ENCODE results near the gene BEND7. TPM values are rescaled to one million over a fixed set of nuclear protein-coding genes. Genes with fewer than 3 reads are reported as not detected.

BEND7 gene
- total RNA-seq, 5 donors from 2014 or later (not counting 1 experiment from before 2014, with no cell fraction given) = 1.2 TPM; not detected in 4

DNA sequence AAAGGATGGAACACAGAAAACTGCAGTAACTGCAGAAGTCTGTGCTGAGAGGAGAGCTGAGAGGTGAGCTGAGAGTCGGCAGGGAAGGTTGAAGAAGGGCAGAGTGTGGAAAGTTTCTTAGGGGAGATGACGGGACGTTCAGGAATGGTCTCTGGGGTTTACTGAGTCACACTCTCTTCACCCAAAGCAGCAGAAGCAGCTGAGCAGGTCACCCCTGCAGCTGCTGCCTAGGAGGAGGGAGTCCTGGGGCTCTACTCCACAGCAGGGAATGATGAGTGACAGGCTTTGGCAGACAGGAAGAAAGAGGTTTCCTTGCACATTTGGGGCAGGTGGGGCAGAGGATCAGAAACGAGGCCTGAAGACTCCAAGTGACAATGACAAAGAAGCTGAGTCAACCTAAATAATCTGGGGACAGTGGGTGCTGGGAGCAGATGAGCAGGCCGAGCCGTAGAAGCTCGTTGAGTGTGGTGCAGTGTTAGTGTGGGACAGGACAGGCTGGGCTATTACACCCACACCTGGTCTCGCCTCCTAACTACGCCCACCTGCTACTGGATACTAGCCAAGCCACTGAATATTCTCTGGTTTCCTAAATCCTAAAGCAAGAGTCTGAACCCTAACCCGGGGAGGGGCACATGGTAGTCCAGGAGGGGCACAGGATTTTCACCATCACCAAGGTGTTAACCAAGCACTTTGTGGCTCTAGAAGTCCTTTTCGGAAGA is 24.9 kb downstream of the BEND7 start:
- WGBS (ENCODE audit: insufficient coverage) = 33% methylated on average over 3 of the region's 11 CpGs
- Mint-ChIP-seq H3K27ac (no peak overlapping the region), H3K4me3 (no peak overlapping the region), H3K9me3 (no peaks in the 10 kb centered on the region), H3K27me3 (peaks cover 31 to 33% of the 10 kb centered on the region in 2 donors), H3K36me3 (no peaks in the 10 kb centered on the region), H3K4me1 (peaks cover 0 to 10% (median 0%) of the 10 kb centered on the region in 3 donors)
- Histone ChIP-seq H3K27me3 (replicated peaks in 1 of 2; ENCODE audit: control insufficient read depth in 2 of 2, extremely low read depth in 1 of 2, insufficient read depth in 2 of 2, low read length in 1 of 2) (peaks cover 0 to 36% of the 10 kb centered on the region in 2 experiments), H3K4me3 (ENCODE audit: control insufficient read depth in 1 of 2, extremely low read depth in 1 of 2, low read length in 1 of 2) (no peak overlapping the region), H3K4me1 (ENCODE audit: control insufficient read depth in 1 of 2, extremely low read depth in 1 of 2, insufficient read depth in 2 of 2, low read length in 2 of 2) (no peaks in the 10 kb centered on the region), H3K36me3 (ENCODE audit: control insufficient read depth in 2 of 2, extremely low read depth in 1 of 2, insufficient read depth in 1 of 2, low read length in 1 of 2) (no peaks in the 10 kb centered on the region), H3K27ac (ENCODE audit: low read length) (no peak overlapping the region), H3K9me3 (no peaks in the 10 kb centered on the region)
- ATAC-seq (replicated peaks in 1 of 4) (no peak), DNase-seq (no peak)
- POLR2A ChIA-PET = interaction anchor here in 1 of 2 donors (0.6 kb wide), 1 partner anchor 286 kb away, joined by 3 read pairs; no protein-coding TSS in a partner anchor
- CTCF ChIA-PET = no interaction called here

DNA sequence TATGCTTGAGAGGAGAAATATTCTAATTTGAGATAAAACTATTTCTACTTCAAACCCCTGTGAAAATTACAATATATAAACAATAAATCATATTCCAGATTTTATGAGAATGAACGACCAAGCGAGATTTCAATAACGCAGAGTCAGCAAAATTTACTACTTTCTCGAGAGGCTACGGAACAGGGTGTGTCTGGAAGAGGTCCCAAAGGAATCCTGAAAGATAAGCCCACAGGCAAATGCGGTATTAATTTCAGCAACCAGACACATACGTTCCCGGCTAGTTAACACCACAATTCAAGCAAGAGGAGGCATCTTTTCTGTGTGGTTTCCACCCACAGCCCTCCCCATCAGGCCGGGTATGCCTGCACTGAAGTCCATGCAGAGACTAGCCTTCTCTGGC is 26.4 kb downstream of the BEND7 start:
- Mint-ChIP-seq H3K4me3 (no peak overlapping the region), H3K36me3 (no peaks in the 10 kb centered on the region), H3K27me3 (peaks cover 25 to 29% of the 10 kb centered on the region in 2 donors), H3K9me3 (no peaks in the 10 kb centered on the region), H3K4me1 (peaks cover 0 to 10% (median 0%) of the 10 kb centered on the region in 3 donors), H3K27ac (no peak overlapping the region)
- CTCF ChIA-PET = no interaction called here
- Histone ChIP-seq H3K36me3 (ENCODE audit: control insufficient read depth in 2 of 2, extremely low read depth in 1 of 2, insufficient read depth in 1 of 2, low read length in 1 of 2) (no peaks in the 10 kb centered on the region), H3K27me3 (replicated peaks in 1 of 2; ENCODE audit: control insufficient read depth in 2 of 2, extremely low read depth in 1 of 2, insufficient read depth in 2 of 2, low read length in 1 of 2) (peaks cover 0 to 30% of the 10 kb centered on the region in 2 experiments), H3K27ac (ENCODE audit: low read length) (no peak overlapping the region), H3K4me1 (ENCODE audit: control insufficient read depth in 1 of 2, extremely low read depth in 1 of 2, insufficient read depth in 2 of 2, low read length in 2 of 2) (no peaks in the 10 kb centered on the region), H3K4me3 (ENCODE audit: control insufficient read depth in 1 of 2, extremely low read depth in 1 of 2, low read length in 1 of 2) (no peak overlapping the region), H3K9me3 (no peaks in the 10 kb centered on the region)
- DNase-seq (no peak), ATAC-seq (replicated peaks in 1 of 4) (no peak)
- POLR2A ChIA-PET = no interaction called here
- 93% methylated on average over 7 of the region's 9 CpGs for WGBS (ENCODE audit: insufficient coverage)

DNA sequence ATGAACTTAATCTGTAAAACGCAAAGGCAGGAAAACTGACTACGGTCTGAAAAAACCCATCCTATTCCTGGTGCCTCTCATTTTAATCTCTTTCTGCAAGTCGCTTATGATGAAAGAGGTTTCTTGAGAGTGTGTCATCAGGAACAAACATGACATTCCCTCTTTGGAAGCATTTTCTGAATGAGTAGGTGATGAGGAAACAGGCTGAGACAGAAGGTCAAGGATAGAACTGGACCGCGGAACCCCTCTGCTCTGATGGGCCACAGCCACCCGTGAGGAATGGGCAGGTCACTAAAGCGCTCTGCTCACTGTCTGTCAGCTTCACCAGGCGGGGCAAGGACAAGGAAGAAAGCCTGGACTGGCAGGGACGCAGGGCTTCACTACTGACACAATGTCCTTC is 28.6 kb downstream of the BEND7 start:
- ChIA-PET CTCF (no interaction called here), POLR2A (no interaction called here)
- H3K4me1 Mint-ChIP-seq = peaks cover 0 to 10% (median 0%) of the 10 kb centered on the region in 3 donors
- H3K4me3 Mint-ChIP-seq = no peak overlapping the region
- Histone ChIP-seq H3K4me3 (ENCODE audit: control insufficient read depth in 1 of 2, extremely low read depth in 1 of 2, low read length in 1 of 2) (no peak overlapping the region), H3K4me1 (ENCODE audit: control insufficient read depth in 1 of 2, extremely low read depth in 1 of 2, insufficient read depth in 2 of 2, low read length in 2 of 2) (no peaks in the 10 kb centered on the region), H3K9me3 (no peaks in the 10 kb centered on the region), H3K27ac (ENCODE audit: low read length) (no peak overlapping the region), H3K36me3 (ENCODE audit: control insufficient read depth in 2 of 2, extremely low read depth in 1 of 2, insufficient read depth in 1 of 2, low read length in 1 of 2) (no peaks in the 10 kb centered on the region), H3K27me3 (replicated peaks in 1 of 2; ENCODE audit: control insufficient read depth in 2 of 2, extremely low read depth in 1 of 2, insufficient read depth in 2 of 2, low read length in 1 of 2) (peaks cover 0 to 21% of the 10 kb centered on the region in 2 experiments)
- ATAC-seq (replicated peaks in 1 of 4) (no peak), DNase-seq (no peak)
- no peak overlapping the region for H3K27ac Mint-ChIP-seq
- no peaks in the 10 kb centered on the region for H3K36me3 Mint-ChIP-seq
- no peaks in the 10 kb centered on the region for H3K9me3 Mint-ChIP-seq
- 84% methylated on average over 5 of the region's 9 CpGs for WGBS (ENCODE audit: insufficient coverage)
- peaks cover 18 to 21% of the 10 kb centered on the region in 2 donors for H3K27me3 Mint-ChIP-seq

DNA sequence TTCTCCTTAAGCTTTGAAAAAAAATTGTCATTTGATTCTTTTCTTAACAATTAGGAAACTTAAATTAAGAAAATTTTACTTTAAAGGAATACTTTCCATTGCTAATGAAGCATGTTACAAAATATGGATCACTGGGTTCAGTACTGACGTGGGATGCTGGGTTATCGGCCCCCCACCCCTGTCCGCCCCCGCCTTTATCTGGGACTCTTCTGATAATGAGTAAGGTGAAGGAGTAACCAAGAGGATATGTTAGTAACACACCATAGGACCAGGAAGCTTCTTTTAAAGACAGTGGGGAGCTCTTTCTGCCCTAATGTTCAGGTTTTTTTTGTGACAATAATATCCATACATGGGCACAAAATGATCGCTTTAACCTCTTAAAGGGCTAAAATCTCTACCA is 29.7 kb downstream of the BEND7 start:
- Histone ChIP-seq H3K9me3 (no peaks in the 10 kb centered on the region), H3K4me3 (ENCODE audit: control insufficient read depth in 1 of 2, extremely low read depth in 1 of 2, low read length in 1 of 2) (no peak overlapping the region), H3K27ac (ENCODE audit: low read length) (no peak overlapping the region), H3K4me1 (ENCODE audit: control insufficient read depth in 1 of 2, extremely low read depth in 1 of 2, insufficient read depth in 2 of 2, low read length in 2 of 2) (no peaks in the 10 kb centered on the region), H3K36me3 (ENCODE audit: control insufficient read depth in 2 of 2, extremely low read depth in 1 of 2, insufficient read depth in 1 of 2, low read length in 1 of 2) (no peaks in the 10 kb centered on the region), H3K27me3 (replicated peaks in 1 of 2; ENCODE audit: control insufficient read depth in 2 of 2, extremely low read depth in 1 of 2, insufficient read depth in 2 of 2, low read length in 1 of 2) (peaks cover 0 to 20% of the 10 kb centered on the region in 2 experiments)
- Mint-ChIP-seq H3K27me3 (peaks cover 17 to 21% of the 10 kb centered on the region in 2 donors), H3K36me3 (no peaks in the 10 kb centered on the region), H3K27ac (no peak overlapping the region), H3K4me1 (peaks cover 0 to 10% (median 0%) of the 10 kb centered on the region in 3 donors), H3K9me3 (no peaks in the 10 kb centered on the region), H3K4me3 (no peak overlapping the region)
- DNase-seq (no peak), ATAC-seq (replicated peaks in 1 of 4) (no peak)
- WGBS (ENCODE audit: insufficient coverage) = 100% methylated on average over 1 of the region's 5 CpGs
- ChIA-PET CTCF (interaction anchor here in 1 of 2 donors (0.6 kb wide), 1 partner anchor 998 kb away, joined by 3 read pairs; no protein-coding TSS in a partner anchor), POLR2A (no interaction called here)

DNA sequence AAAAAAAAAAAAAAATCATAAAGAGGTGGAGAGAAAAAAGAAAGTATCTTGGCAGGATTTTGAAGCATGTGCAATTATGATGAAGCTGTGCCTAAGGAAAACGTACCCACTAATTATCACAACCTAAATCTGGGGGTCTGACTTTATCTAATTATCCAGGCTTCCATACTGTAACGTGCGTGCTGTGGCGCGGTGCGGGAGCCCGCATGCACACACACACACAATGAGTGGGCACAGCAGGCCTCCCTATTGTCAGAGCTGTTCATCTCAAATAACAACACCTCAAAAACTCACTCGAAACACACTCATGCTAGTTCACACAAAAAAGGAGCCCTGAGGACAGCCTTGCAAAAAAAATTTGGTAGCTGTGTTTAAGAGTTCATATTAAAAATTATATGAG is 31.9 kb downstream of the BEND7 start:
- H3K27me3 ChIP-seq (replicated peaks in 1 of 2; ENCODE audit: control insufficient read depth in 2 of 2, extremely low read depth in 1 of 2, insufficient read depth in 2 of 2, low read length in 1 of 2) = peaks cover 0 to 13% of the 10 kb centered on the region in 2 experiments
- ATAC-seq (replicated peaks in 1 of 4) = no peak
- Mint-ChIP-seq H3K4me3 (no peak overlapping the region), H3K27me3 (peaks cover 9 to 14% of the 10 kb centered on the region in 2 donors), H3K27ac (no peak overlapping the region), H3K36me3 (no peaks in the 10 kb centered on the region), H3K4me1 (no peaks in the 10 kb centered on the region), H3K9me3 (no peaks in the 10 kb centered on the region)
- ChIA-PET POLR2A (interaction anchor here in 1 of 2 donors (0.5 kb wide), 1 partner anchor 101 kb away, joined by 3 read pairs; no protein-coding TSS in a partner anchor), CTCF (no interaction called here)
- no peak overlapping the region for H3K27ac ChIP-seq (ENCODE audit: low read length)
- no peaks in the 10 kb centered on the region for H3K36me3 ChIP-seq (ENCODE audit: control insufficient read depth in 2 of 2, extremely low read depth in 1 of 2, insufficient read depth in 1 of 2, low read length in 1 of 2)
- 94% methylated on average over 6 of the region's 8 CpGs for WGBS (ENCODE audit: insufficient coverage)
- no peak for DNase-seq
- H3K4me3 ChIP-seq (ENCODE audit: control insufficient read depth in 1 of 2, extremely low read depth in 1 of 2, low read length in 1 of 2) = no peak overlapping the region
- no peaks in the 10 kb centered on the region for H3K9me3 ChIP-seq
- no peaks in the 10 kb centered on the region for H3K4me1 ChIP-seq (ENCODE audit: control insufficient read depth in 1 of 2, extremely low read depth in 1 of 2, insufficient read depth in 2 of 2, low read length in 2 of 2)

DNA sequence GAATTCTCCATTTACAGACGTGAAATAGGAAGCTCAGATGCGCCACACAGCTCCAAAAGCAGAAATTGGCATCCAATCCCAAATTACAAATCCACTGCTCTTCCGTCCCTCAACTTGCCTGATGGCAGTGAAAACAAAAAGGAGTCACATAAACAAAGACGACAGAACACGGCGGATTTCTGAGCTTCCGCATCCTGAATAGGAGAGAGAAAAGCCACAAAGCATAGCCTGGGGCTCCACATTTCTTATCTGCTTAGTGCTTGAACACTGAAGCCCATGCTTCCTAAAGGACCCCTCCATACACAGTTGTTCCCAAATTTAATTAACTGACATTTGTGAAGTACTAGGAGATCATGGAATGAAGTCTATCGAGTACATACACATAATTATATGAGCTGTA is 32.6 kb downstream of the BEND7 start:
- Mint-ChIP-seq H3K27ac (no peak overlapping the region), H3K4me1 (no peaks in the 10 kb centered on the region), H3K9me3 (no peaks in the 10 kb centered on the region), H3K36me3 (no peaks in the 10 kb centered on the region), H3K27me3 (peaks cover 9 to 14% of the 10 kb centered on the region in 2 donors), H3K4me3 (no peak overlapping the region)
- ATAC-seq (replicated peaks in 1 of 4) (no peak), DNase-seq (no peak)
- no peak overlapping the region for H3K4me3 ChIP-seq (ENCODE audit: control insufficient read depth in 1 of 2, extremely low read depth in 1 of 2, low read length in 1 of 2)
- peaks cover 0 to 10% of the 10 kb centered on the region in 2 experiments for H3K27me3 ChIP-seq (replicated peaks in 1 of 2; ENCODE audit: control insufficient read depth in 2 of 2, extremely low read depth in 1 of 2, insufficient read depth in 2 of 2, low read length in 1 of 2)
- H3K27ac ChIP-seq (ENCODE audit: low read length) = no peak overlapping the region
- no peaks in the 10 kb centered on the region for H3K36me3 ChIP-seq (ENCODE audit: control insufficient read depth in 2 of 2, extremely low read depth in 1 of 2, insufficient read depth in 1 of 2, low read length in 1 of 2)
- no peaks in the 10 kb centered on the region for H3K9me3 ChIP-seq
- ChIA-PET POLR2A (no interaction called here), CTCF (no interaction called here)
- 94% methylated on average over 4 of the region's 8 CpGs for WGBS (ENCODE audit: insufficient coverage)
- H3K4me1 ChIP-seq (ENCODE audit: control insufficient read depth in 1 of 2, extremely low read depth in 1 of 2, insufficient read depth in 2 of 2, low read length in 2 of 2) = no peaks in the 10 kb centered on the region
